Glutamatergic neuron (in vitro differentiated cells): ENCODE results near the gene ARRDC4. TPM values are rescaled to one million over a fixed set of nuclear protein-coding genes. Genes with fewer than 3 reads are reported as not detected.

Experiments used
- DNase-seq: peaks from one replicate; pipeline ENCODE4 v3.0.0; 2022
- H3K27ac Mint-ChIP-seq: one replicate; pipeline ENCODE4 v1.8.0; 2020; ENCODE audit warnings: mild to moderate bottlenecking, mixed read lengths, inconsistent platforms; ENCODE audit not compliant: unreplicated experiment
- H3K27me3 Mint-ChIP-seq: one replicate; pipeline ENCODE4 v1.8.0; 2020; ENCODE audit warnings: mild to moderate bottlenecking, moderate library complexity, mixed read lengths, inconsistent platforms; ENCODE audit not compliant: unreplicated experiment
- H3K36me3 Mint-ChIP-seq: one replicate; pipeline ENCODE4 v1.8.0; 2020; ENCODE audit warnings: mild to moderate bottlenecking, mixed read lengths, inconsistent platforms; ENCODE audit not compliant: unreplicated experiment
- H3K4me1 Mint-ChIP-seq: one replicate; pipeline ENCODE4 v1.8.0; 2020; ENCODE audit warnings: mild to moderate bottlenecking, low read depth, mixed read lengths, inconsistent platforms; ENCODE audit not compliant: unreplicated experiment
- H3K4me3 Mint-ChIP-seq: one replicate; pipeline ENCODE4 v1.8.0; 2020; ENCODE audit warnings: mild to moderate bottlenecking, mixed read lengths, inconsistent platforms; ENCODE audit not compliant: unreplicated experiment
- H3K9me3 Mint-ChIP-seq: one replicate; pipeline ENCODE4 v1.8.0; 2020; ENCODE audit warnings: mild to moderate bottlenecking, moderate library complexity, mixed read lengths, inconsistent platforms; ENCODE audit not compliant: unreplicated experiment
- total RNA-seq: library from RNA; stranded (reverse); fragmentation: NEBNext Ultra II Directional; extraction: Animal tissue kit (Norgen Biotek cat#: 25700); gene quantifications from one replicate; pipeline ENCODE4 v1.2.1, GENCODE V29; 2021; ENCODE audit not compliant: unreplicated experiment
- TF ChIP-seq, protein P1 (sequence below): fragments of 200-600 bp; sonication (generic); IDR thresholded peaks from one replicate; pipeline ENCODE4 v1.5.0; 2021; ENCODE audit not compliant: partially characterized antibody, unreplicated experiment

Gene ARRDC4
- total RNA-seq, 1 donor from 2014 or later: 16.9 TPM

DNA sequence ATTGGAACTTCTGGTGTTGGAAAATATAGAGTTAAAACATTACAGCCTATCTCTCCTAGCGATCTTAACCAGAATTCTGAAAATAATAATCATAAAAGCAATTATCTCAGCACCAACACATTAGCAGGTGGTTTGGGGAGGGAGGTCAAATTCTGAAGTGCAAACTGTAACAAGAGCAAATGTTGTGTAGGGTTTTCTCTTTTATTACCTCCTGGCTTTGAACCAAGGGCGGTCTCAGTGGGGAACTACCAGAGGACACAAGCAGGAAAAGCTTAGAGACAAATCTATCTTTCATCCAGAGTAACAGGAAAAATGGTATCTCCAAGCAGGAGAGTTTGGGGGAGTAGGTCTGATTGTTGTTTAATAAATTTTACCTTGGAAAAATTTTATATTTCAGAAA lies 5.5 kb upstream of the ARRDC4 start:
- DNase-seq: no peak
- no peaks in the 10 kb centered on the region for H3K36me3 Mint-ChIP-seq
- H3K27ac Mint-ChIP-seq: no peak overlapping the region
- H3K4me3 Mint-ChIP-seq: no peak overlapping the region
- TF ChIP-seq, protein P1, sequence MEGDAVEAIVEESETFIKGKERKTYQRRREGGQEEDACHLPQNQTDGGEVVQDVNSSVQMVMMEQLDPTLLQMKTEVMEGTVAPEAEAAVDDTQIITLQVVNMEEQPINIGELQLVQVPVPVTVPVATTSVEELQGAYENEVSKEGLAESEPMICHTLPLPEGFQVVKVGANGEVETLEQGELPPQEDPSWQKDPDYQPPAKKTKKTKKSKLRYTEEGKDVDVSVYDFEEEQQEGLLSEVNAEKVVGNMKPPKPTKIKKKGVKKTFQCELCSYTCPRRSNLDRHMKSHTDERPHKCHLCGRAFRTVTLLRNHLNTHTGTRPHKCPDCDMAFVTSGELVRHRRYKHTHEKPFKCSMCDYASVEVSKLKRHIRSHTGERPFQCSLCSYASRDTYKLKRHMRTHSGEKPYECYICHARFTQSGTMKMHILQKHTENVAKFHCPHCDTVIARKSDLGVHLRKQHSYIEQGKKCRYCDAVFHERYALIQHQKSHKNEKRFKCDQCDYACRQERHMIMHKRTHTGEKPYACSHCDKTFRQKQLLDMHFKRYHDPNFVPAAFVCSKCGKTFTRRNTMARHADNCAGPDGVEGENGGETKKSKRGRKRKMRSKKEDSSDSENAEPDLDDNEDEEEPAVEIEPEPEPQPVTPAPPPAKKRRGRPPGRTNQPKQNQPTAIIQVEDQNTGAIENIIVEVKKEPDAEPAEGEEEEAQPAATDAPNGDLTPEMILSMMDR: no peak
- H3K9me3 Mint-ChIP-seq: peaks cover 6% of the 10 kb centered on the region
- H3K27me3 Mint-ChIP-seq: peaks cover 2% of the 10 kb centered on the region
- peaks cover 7% of the 10 kb centered on the region for H3K4me1 Mint-ChIP-seq

DNA sequence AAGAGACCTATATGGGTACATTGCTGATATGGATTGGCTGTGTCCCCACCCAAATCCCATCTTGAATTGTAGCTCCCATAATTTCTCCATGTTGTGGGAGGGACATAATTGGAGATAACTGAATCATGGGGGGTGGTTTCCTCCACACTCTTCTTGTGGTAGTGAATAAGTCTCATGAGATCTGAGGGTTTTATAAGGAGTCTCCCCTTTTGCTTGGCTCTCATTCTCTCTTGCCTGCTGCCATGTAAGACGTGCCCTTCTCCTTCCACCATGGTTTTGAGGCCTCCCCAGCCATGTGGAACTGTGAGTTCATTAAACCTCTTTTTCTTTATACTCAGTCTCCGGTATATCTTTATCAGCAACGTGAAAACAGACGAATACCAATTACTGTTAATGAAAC lies 5.0 kb upstream of the ARRDC4 start:
- H3K4me3 Mint-ChIP-seq: no peak overlapping the region
- no peak overlapping the region for H3K27ac Mint-ChIP-seq
- TF ChIP-seq, protein P1: no peak
- no peaks in the 10 kb centered on the region for H3K36me3 Mint-ChIP-seq
- peaks cover 7% of the 10 kb centered on the region for H3K9me3 Mint-ChIP-seq
- peaks cover 2% of the 10 kb centered on the region for H3K27me3 Mint-ChIP-seq
- DNase-seq: no peak
- H3K4me1 Mint-ChIP-seq: peaks cover 7% of the 10 kb centered on the region

DNA sequence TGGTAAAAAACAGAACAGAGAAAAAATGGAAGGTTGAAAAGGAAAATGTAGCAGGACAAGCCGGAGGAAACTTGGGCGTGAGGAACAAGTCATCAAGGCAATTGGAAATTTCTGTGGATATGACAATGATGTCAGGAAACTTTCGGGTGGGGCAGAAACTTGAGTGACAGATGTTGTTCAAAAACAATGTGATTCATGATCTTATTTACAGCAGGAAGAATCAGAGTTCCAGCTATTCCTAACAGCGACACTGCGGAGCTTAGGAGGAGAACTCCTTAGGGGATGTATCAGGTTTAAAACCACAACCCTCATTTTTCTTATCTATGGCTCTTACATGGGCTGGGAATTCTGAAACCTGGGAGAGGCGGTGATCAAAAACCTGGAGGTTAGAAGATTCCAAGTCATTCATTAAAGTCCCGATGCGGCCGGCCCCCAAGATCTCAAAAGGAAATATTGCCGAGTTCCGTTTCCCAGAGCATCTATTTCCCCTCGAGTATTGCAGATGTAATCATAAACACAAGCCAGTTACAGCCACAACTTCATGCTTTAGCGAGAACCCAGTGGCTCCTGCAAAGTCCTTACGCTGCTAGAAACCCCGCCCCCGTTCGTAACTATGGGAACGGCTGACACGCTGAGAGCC lies 659 bp upstream of the ARRDC4 start:
- no peaks in the 10 kb centered on the region for H3K36me3 Mint-ChIP-seq
- no peak for DNase-seq
- peak overlapping the region; percentile 89 for H3K4me3 Mint-ChIP-seq
- H3K9me3 Mint-ChIP-seq: peaks cover 7% of the 10 kb centered on the region
- peaks cover 2% of the 10 kb centered on the region for H3K27me3 Mint-ChIP-seq
- H3K27ac Mint-ChIP-seq: peak overlapping the region; percentile 52
- H3K4me1 Mint-ChIP-seq: peaks cover 12% of the 10 kb centered on the region
- TF ChIP-seq, protein P1: no peak

- Mint-ChIP-seq H3K36me3 (no peaks in the 10 kb centered on the region), H3K4me1 (peaks cover 14% of the 10 kb centered on the region), H3K4me3 (peak overlapping the region; percentile 88), H3K27me3 (no peaks in the 10 kb centered on the region), H3K27ac (peak overlapping the region; percentile 24), H3K9me3 (peaks cover 7% of the 10 kb centered on the region)
- TF ChIP-seq, protein P1: no peak
- peak; percentile 39 for DNase-seq
Measured at GRCh38 chr15:97961067-97961954, 808 bp downstream of the ARRDC4 start.

GRCh38 chr15:97962263-97962662 lies 1.8 kb downstream of the ARRDC4 start:
- Mint-ChIP-seq H3K27me3 (no peaks in the 10 kb centered on the region), H3K4me1 (peaks cover 16% of the 10 kb centered on the region), H3K4me3 (peak overlapping the region; percentile 88), H3K27ac (peak overlapping the region; percentile 17), H3K36me3 (no peaks in the 10 kb centered on the region), H3K9me3 (peaks cover 7% of the 10 kb centered on the region)
- DNase-seq: no peak
- TF ChIP-seq, protein P1: no peak
